ENCODE measurements around the gene DCLK2. TPM values are rescaled to one million over a fixed set of nuclear protein-coding genes. Genes with fewer than 3 reads are reported as not detected.

DCLK2 gene
- total RNA-seq, 3 donors from 2014 or later (not counting 1 experiment from before 2014, with no cell fraction given) = 0.31 TPM; not detected in 2

- H3K27me3 ChIP-seq (ENCODE audit: control insufficient read depth, insufficient read depth, low read length) = no peaks in the 10 kb centered on the region
- no peak overlapping the region for H3K27ac ChIP-seq (ENCODE audit: low read length)
- H3K27ac Mint-ChIP-seq = no peak overlapping the region
- H3K4me3 Mint-ChIP-seq = no peak overlapping the region
- WGBS (ENCODE audit: insufficient coverage) = 96% methylated on average over 4 of the region's 5 CpGs
- no peaks in the 10 kb centered on the region for H3K4me1 Mint-ChIP-seq
- H3K9me3 ChIP-seq (ENCODE audit: control insufficient read depth, insufficient read depth, low read length) = no peaks in the 10 kb centered on the region
- no peaks in the 10 kb centered on the region for H3K9me3 Mint-ChIP-seq
- H3K4me3 ChIP-seq (ENCODE audit: low read length) = no peak overlapping the region
- intact Hi-C loops (cut with micrococcal nuclease) = no loop called here
- DNase-seq (no peak), ATAC-seq (no peak)
- H3K27me3 Mint-ChIP-seq (ENCODE audit: low read depth in 2 of 2) = peaks cover 4 to 11% of the 10 kb centered on the region in 2 donors
- TF ChIP-seq, protein P1, sequence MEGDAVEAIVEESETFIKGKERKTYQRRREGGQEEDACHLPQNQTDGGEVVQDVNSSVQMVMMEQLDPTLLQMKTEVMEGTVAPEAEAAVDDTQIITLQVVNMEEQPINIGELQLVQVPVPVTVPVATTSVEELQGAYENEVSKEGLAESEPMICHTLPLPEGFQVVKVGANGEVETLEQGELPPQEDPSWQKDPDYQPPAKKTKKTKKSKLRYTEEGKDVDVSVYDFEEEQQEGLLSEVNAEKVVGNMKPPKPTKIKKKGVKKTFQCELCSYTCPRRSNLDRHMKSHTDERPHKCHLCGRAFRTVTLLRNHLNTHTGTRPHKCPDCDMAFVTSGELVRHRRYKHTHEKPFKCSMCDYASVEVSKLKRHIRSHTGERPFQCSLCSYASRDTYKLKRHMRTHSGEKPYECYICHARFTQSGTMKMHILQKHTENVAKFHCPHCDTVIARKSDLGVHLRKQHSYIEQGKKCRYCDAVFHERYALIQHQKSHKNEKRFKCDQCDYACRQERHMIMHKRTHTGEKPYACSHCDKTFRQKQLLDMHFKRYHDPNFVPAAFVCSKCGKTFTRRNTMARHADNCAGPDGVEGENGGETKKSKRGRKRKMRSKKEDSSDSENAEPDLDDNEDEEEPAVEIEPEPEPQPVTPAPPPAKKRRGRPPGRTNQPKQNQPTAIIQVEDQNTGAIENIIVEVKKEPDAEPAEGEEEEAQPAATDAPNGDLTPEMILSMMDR (IDR thresholded peaks at IDR 0.05) = no peak
- no peaks in the 10 kb centered on the region for H3K36me3 ChIP-seq (ENCODE audit: control insufficient read depth, insufficient read depth, low read length)
- no peaks in the 10 kb centered on the region for H3K36me3 Mint-ChIP-seq
- H3K4me1 ChIP-seq (ENCODE audit: control insufficient read depth, insufficient read depth, low read length) = no peaks in the 10 kb centered on the region
Observed at GRCh38 chr4:150234246-150234645, 156.0 kb downstream of the DCLK2 start.

DNA sequence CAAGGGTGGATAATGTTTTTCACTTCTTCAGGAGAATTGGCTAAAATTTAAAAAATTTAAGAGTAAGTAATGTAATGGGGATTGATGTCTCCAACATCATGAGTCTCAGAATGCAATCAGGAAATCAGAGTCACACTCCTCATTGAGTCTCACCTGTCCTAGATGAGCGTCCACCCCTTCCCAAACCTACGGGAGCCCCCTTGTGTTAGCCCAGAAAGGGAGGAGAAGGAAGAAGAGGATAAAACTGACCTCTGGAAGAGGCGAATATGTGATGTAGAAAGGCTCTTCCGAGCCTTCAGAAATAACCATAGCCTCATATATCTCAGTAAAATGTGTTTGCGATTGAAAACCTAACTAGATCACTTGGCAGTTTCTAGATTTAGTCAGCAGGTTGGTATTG is 157.1 kb downstream of the DCLK2 start:
- no peak overlapping the region for H3K4me3 Mint-ChIP-seq
- Histone ChIP-seq H3K36me3 (ENCODE audit: control insufficient read depth, insufficient read depth, low read length) (no peaks in the 10 kb centered on the region), H3K27ac (ENCODE audit: low read length) (no peak overlapping the region), H3K4me1 (ENCODE audit: control insufficient read depth, insufficient read depth, low read length) (no peaks in the 10 kb centered on the region), H3K27me3 (ENCODE audit: control insufficient read depth, insufficient read depth, low read length) (no peaks in the 10 kb centered on the region), H3K4me3 (ENCODE audit: low read length) (no peak overlapping the region), H3K9me3 (ENCODE audit: control insufficient read depth, insufficient read depth, low read length) (no peaks in the 10 kb centered on the region)
- H3K27ac Mint-ChIP-seq = no peak overlapping the region
- H3K36me3 Mint-ChIP-seq = no peaks in the 10 kb centered on the region
- no peak for ATAC-seq
- TF ChIP-seq, protein P1 (IDR thresholded peaks at IDR 0.05) = no peak
- H3K4me1 Mint-ChIP-seq = no peaks in the 10 kb centered on the region
- no peaks in the 10 kb centered on the region for H3K9me3 Mint-ChIP-seq
- no peak for DNase-seq
- H3K27me3 Mint-ChIP-seq (ENCODE audit: low read depth in 2 of 2) = peaks cover 4 to 11% of the 10 kb centered on the region in 2 donors
- 100% methylated on average over 1 of the region's 5 CpGs for WGBS (ENCODE audit: insufficient coverage)
- intact Hi-C loops (cut with micrococcal nuclease) = no loop called here

- Mint-ChIP-seq H3K9me3 (no peaks in the 10 kb centered on the region), H3K27ac (no peak overlapping the region), H3K4me3 (no peak overlapping the region), H3K36me3 (no peaks in the 10 kb centered on the region), H3K27me3 (ENCODE audit: low read depth in 2 of 2) (peaks cover 4 to 11% of the 10 kb centered on the region in 2 donors), H3K4me1 (no peaks in the 10 kb centered on the region)
- Histone ChIP-seq H3K4me3 (ENCODE audit: low read length) (no peak overlapping the region), H3K4me1 (ENCODE audit: control insufficient read depth, insufficient read depth, low read length) (no peaks in the 10 kb centered on the region), H3K27ac (ENCODE audit: low read length) (no peak overlapping the region), H3K9me3 (ENCODE audit: control insufficient read depth, insufficient read depth, low read length) (no peaks in the 10 kb centered on the region), H3K36me3 (ENCODE audit: control insufficient read depth, insufficient read depth, low read length) (no peaks in the 10 kb centered on the region), H3K27me3 (ENCODE audit: control insufficient read depth, insufficient read depth, low read length) (no peaks in the 10 kb centered on the region)
- TF ChIP-seq, protein P1 (IDR thresholded peaks at IDR 0.05) = no peak
- intact Hi-C loops (cut with micrococcal nuclease) = no loop called here
- ATAC-seq (no peak), DNase-seq (no peak)
- 87% methylated on average over 6 of the region's 6 CpGs for WGBS (ENCODE audit: insufficient coverage)
Observed at GRCh38 chr4:150235808-150236271, 157.6 kb downstream of the DCLK2 start.

DNA sequence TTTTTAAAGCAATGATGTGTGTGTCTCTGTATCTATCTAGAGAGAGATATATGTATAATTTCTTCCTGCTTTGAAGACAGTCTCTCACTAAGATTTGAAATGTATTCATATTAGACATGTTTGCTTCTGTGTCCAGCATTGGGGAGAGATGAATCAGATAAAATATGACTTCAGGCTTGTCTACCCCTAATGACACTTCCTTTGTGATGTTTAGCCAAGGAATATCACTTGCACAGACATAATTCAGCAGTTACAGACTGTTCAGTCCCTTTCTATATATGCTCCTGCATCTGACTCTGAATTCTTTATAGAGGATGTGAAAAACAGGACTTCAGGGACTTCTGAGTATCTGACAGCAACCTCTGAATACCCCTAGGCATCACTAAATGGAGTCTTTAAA is 158.4 kb downstream of the DCLK2 start:
- Histone ChIP-seq H3K4me3 (ENCODE audit: low read length) (no peak overlapping the region), H3K27ac (ENCODE audit: low read length) (no peak overlapping the region), H3K9me3 (ENCODE audit: control insufficient read depth, insufficient read depth, low read length) (no peaks in the 10 kb centered on the region), H3K27me3 (ENCODE audit: control insufficient read depth, insufficient read depth, low read length) (no peaks in the 10 kb centered on the region), H3K4me1 (ENCODE audit: control insufficient read depth, insufficient read depth, low read length) (no peaks in the 10 kb centered on the region), H3K36me3 (ENCODE audit: control insufficient read depth, insufficient read depth, low read length) (no peaks in the 10 kb centered on the region)
- no peak overlapping the region for H3K4me3 Mint-ChIP-seq
- H3K27ac Mint-ChIP-seq = no peak overlapping the region
- H3K36me3 Mint-ChIP-seq = no peaks in the 10 kb centered on the region
- TF ChIP-seq, protein P1 (IDR thresholded peaks at IDR 0.05) = no peak
- H3K9me3 Mint-ChIP-seq = no peaks in the 10 kb centered on the region
- DNase-seq (no peak), ATAC-seq (no peak)
- intact Hi-C loops (cut with micrococcal nuclease) = no loop called here
- H3K27me3 Mint-ChIP-seq (ENCODE audit: low read depth in 2 of 2) = peaks cover 4 to 11% of the 10 kb centered on the region in 2 donors
- H3K4me1 Mint-ChIP-seq = no peaks in the 10 kb centered on the region
